GM18861 (cell line): Measurements from ENCODE around the gene DLL3.
"Not testable (repeated sequence)": the region's sequence is repeated elsewhere in the genome, so short reads cannot be mapped to it uniquely, and the experiment has no call there.

Experiments
- ATAC-seq: cut with Tn5 transposase; IDR thresholded peaks from one replicate; pipeline ENCODE4 v1.9.1; 2021; ENCODE audit not compliant: unreplicated experiment

The DLL3 gene

GRCh38 chr19:39498798-39499642 lies at the start of gene DLL3:
DLL3 (plus strand) TSS chr19:39498947; CDS start chr19:39498975, 28 bp downstream.
- no peak for ATAC-seq

- no peak for ATAC-seq
Observed at GRCh38 chr19:39449116-39449797, 49.5 kb upstream of the DLL3 start.

GRCh38 chr19:39451257-39451656 lies 47.5 kb upstream of the DLL3 start:
- ATAC-seq = not testable (repeated sequence)

GRCh38 chr19:39463403-39463802 lies 35.3 kb upstream of the DLL3 start:
- no peak for ATAC-seq

GRCh38 chr19:39465956-39466747 lies 32.6 kb upstream of the DLL3 start:
- ATAC-seq = no peak

- ATAC-seq = no peak
Observed at GRCh38 chr19:39467941-39468340, 30.8 kb upstream of the DLL3 start.

- no peak for ATAC-seq
Observed at GRCh38 chr19:39469036-39469435, 29.7 kb upstream of the DLL3 start.

- ATAC-seq = no peak
Observed at GRCh38 chr19:39469567-39469966, 29.2 kb upstream of the DLL3 start.

GRCh38 chr19:39470724-39471339 lies 27.9 kb upstream of the DLL3 start:
- ATAC-seq = no peak

- no peak for ATAC-seq
Observed at GRCh38 chr19:39471756-39472536, 26.8 kb upstream of the DLL3 start.

- no peak for ATAC-seq
Observed at GRCh38 chr19:39472746-39473442, 25.9 kb upstream of the DLL3 start.

- no peak for ATAC-seq
Observed at GRCh38 chr19:39473443-39473960, 25.2 kb upstream of the DLL3 start.

- ATAC-seq = no peak
Observed at GRCh38 chr19:39474139-39474620, 24.6 kb upstream of the DLL3 start.

- ATAC-seq = no peak
Observed at GRCh38 chr19:39475748-39476147, 23.0 kb upstream of the DLL3 start.

GRCh38 chr19:39479319-39479801 lies 19.4 kb upstream of the DLL3 start:
- ATAC-seq = not testable (repeated sequence)

GRCh38 chr19:39479916-39480315 lies 18.8 kb upstream of the DLL3 start:
- ATAC-seq = no peak

- peak; percentile 79 for ATAC-seq
Observed at GRCh38 chr19:39480337-39481228, 18.2 kb upstream of the DLL3 start, which contains the start of gene TIMM50. TIMM50 (plus strand) TSS chr19:39480838; CDS start chr19:39480854, 16 bp downstream.

- no peak for ATAC-seq
Observed at GRCh38 chr19:39481229-39481545, 17.6 kb upstream of the DLL3 start.
